Colonic mucosa (tissue), 4 donors: ENCODE results near the gene CCDC146. TPM values are rescaled to one million over a fixed set of nuclear protein-coding genes. Genes with fewer than 3 reads are reported as not detected.

Source experiments
- DNase-seq: peaks from one replicate; pipeline ENCODE4 v3.0.0-alpha.2; 2020
- H3K27ac ChIP-seq: fragments of 200-600 bp; one replicate; pipeline ENCODE4 v1.8.0; 2021
- H3K27me3 ChIP-seq: fragments of 200-600 bp; one replicate; pipeline ENCODE4 v1.8.0; 2021
- H3K36me3 ChIP-seq: fragments of 200-600 bp; one replicate; pipeline ENCODE4 v1.8.0; 2021
- H3K4me1 ChIP-seq: fragments of 200-600 bp; one replicate; pipeline ENCODE4 v1.8.0; 2021; ENCODE audit warnings: mild to moderate bottlenecking
- H3K4me3 ChIP-seq: fragments of 200-600 bp; one replicate; pipeline ENCODE4 v1.8.0; 2021
- H3K9ac ChIP-seq, 2 donors: one replicate each; pipeline ENCODE4 v1.7.0; 2013; ENCODE audit warnings: control low read depth in 2 of 2, low read depth in 2 of 2, low read length in 2 of 2
- H3K9me3 ChIP-seq: fragments of 200-600 bp; one replicate; pipeline ENCODE4 v1.8.0; 2021
- intact Hi-C: fragments of 100-400 bp; cut with DNase I; formaldehyde crosslinking; loops from one replicate; pipeline ENCODE4 v1.14.1; 2022
- total RNA-seq, 2 donors: library from RNA; stranded (reverse); fragmentation: NEBNext Ultra II Directional in 1 of 2; extraction: Animal tissue kit (Norgen Biotek cat#: 25700) in 1 of 2; gene quantifications; one replicate each; pipeline ENCODE4 v1.2.1, GENCODE V29; 2021
- TF ChIP-seq, protein P1 (sequence below): fragments of 200-600 bp; IDR thresholded peaks from one replicate; pipeline ENCODE4 v1.8.0; 2022; ENCODE audit warnings: antibody characterized with exemption, mild to moderate bottlenecking
- donor health status: healthy.
- donor health status: DM: no; HTN: no; CAD: no.
- donor health status: DM: no; HTN: no; CAD: no.

Gene CCDC146
- total RNA-seq, 2 donors from 2014 or later, result 3.6 to 18.2 TPM

DNA sequence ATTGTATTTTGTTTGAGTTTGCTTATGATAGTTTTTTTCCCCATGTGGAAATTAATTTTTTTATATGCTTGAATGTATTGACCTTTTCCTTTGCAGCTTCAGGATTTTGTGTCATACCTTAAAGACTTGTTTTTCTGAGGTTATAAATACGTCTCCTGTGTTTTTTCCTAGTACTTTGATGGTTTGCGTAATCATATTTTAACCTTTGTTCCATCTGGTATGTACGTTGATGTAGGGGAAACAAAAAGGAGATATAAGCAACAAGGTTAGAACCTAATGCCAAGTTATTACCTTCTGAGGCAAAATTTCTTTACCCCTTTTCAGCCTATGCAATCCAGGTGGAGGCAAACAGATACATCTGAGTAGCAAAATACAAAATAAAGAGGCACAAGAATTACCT is 59.3 kb downstream of the CCDC146 start:
- TF ChIP-seq, protein P1, sequence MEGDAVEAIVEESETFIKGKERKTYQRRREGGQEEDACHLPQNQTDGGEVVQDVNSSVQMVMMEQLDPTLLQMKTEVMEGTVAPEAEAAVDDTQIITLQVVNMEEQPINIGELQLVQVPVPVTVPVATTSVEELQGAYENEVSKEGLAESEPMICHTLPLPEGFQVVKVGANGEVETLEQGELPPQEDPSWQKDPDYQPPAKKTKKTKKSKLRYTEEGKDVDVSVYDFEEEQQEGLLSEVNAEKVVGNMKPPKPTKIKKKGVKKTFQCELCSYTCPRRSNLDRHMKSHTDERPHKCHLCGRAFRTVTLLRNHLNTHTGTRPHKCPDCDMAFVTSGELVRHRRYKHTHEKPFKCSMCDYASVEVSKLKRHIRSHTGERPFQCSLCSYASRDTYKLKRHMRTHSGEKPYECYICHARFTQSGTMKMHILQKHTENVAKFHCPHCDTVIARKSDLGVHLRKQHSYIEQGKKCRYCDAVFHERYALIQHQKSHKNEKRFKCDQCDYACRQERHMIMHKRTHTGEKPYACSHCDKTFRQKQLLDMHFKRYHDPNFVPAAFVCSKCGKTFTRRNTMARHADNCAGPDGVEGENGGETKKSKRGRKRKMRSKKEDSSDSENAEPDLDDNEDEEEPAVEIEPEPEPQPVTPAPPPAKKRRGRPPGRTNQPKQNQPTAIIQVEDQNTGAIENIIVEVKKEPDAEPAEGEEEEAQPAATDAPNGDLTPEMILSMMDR, result no peak
- H3K27me3 ChIP-seq, result no peaks in the 10 kb centered on the region
- H3K36me3 ChIP-seq, result no peaks in the 10 kb centered on the region
- no peak overlapping the region for H3K4me3 ChIP-seq
- no peaks in the 10 kb centered on the region for H3K4me1 ChIP-seq
- no peak overlapping the region for H3K9ac ChIP-seq
- no peak for DNase-seq
- H3K9me3 ChIP-seq, result no peaks in the 10 kb centered on the region
- H3K27ac ChIP-seq, result peak overlapping the region; percentile 10
- intact Hi-C loops, result no loop called here

DNA sequence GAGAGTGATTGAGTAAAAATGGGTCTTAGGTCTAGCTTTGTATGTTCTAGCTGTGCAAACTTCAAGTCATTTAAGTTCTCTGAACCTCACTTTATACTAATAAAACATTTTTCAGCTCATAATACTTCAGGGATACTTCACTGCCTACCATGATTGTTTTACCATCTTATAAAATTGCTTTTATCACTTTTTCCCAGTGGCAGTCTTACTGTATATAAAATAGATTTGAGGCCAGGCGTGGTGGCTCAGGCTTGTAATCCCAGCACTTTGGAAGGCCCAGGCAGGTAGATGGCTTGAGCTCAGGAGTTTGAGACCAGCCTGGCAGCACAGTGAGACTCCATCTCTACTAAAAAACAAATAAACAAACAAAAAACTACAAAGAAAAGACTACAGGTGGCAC is 59.8 kb downstream of the CCDC146 start:
- TF ChIP-seq, protein P1, result no peak
- H3K4me3 ChIP-seq, result no peak overlapping the region
- intact Hi-C loops, result no loop called here
- H3K36me3 ChIP-seq, result no peaks in the 10 kb centered on the region
- H3K9me3 ChIP-seq, result no peaks in the 10 kb centered on the region
- peak; percentile 36 for DNase-seq
- no peak overlapping the region for H3K9ac ChIP-seq
- no peaks in the 10 kb centered on the region for H3K27me3 ChIP-seq
- peak overlapping the region; percentile 10 for H3K27ac ChIP-seq
- H3K4me1 ChIP-seq, result no peaks in the 10 kb centered on the region

GRCh38 chr7:77184463-77184862 is 62.0 kb downstream of the CCDC146 start:
- H3K27ac ChIP-seq, result no peak overlapping the region
- no peaks in the 10 kb centered on the region for H3K36me3 ChIP-seq
- H3K9ac ChIP-seq, result no peak overlapping the region
- H3K27me3 ChIP-seq, result no peaks in the 10 kb centered on the region
- no peaks in the 10 kb centered on the region for H3K9me3 ChIP-seq
- intact Hi-C loops, result no loop called here
- no peaks in the 10 kb centered on the region for H3K4me1 ChIP-seq
- TF ChIP-seq, protein P1, result no peak
- H3K4me3 ChIP-seq, result no peak overlapping the region
- DNase-seq, result no peak

DNA sequence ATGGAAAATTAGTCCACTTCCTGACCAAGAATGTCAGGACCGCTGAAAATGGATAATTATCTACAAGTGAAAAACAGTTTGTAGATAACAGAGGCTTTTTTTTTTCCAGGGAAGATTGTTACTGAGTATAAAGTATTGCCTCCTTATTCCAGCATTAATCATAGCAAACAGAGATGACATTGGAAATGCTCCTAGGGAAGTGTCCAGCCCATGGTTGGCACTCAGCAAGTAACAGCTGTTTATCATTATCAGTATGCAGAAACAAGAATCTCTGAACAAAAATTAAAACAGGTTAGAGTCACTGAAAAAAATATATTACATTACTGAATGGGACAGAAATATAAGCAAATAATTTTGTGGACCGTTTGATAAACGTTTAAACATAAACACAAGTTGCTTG is 62.6 kb downstream of the CCDC146 start:
- H3K27ac ChIP-seq, result no peak overlapping the region
- TF ChIP-seq, protein P1, result no peak
- no peak overlapping the region for H3K9ac ChIP-seq
- no peaks in the 10 kb centered on the region for H3K36me3 ChIP-seq
- H3K9me3 ChIP-seq, result no peaks in the 10 kb centered on the region
- H3K4me3 ChIP-seq, result no peak overlapping the region
- H3K27me3 ChIP-seq, result no peaks in the 10 kb centered on the region
- no peak for DNase-seq
- intact Hi-C loops, result no loop called here
- H3K4me1 ChIP-seq, result no peaks in the 10 kb centered on the region

- intact Hi-C loops, result no loop called here
- no peak overlapping the region for H3K27ac ChIP-seq
- H3K9me3 ChIP-seq, result no peaks in the 10 kb centered on the region
- H3K4me3 ChIP-seq, result no peak overlapping the region
- H3K4me1 ChIP-seq, result no peaks in the 10 kb centered on the region
- no peaks in the 10 kb centered on the region for H3K36me3 ChIP-seq
- no peaks in the 10 kb centered on the region for H3K27me3 ChIP-seq
- no peak for DNase-seq
- no peak overlapping the region for H3K9ac ChIP-seq
- TF ChIP-seq, protein P1, result no peak
Observed at GRCh38 chr7:77185866-77186265, 63.5 kb downstream of the CCDC146 start.
